Fibroblast of lung (primary cell): ENCODE measurements around the gene NHSL1. TPM values are rescaled to one million over a fixed set of nuclear protein-coding genes. Genes with fewer than 3 reads are reported as not detected.

Experiments
- DNase-seq, 2 donors: peaks; one replicate each; pipeline versions ENCODE4 v3.0.0 to v3.0.0-alpha.2; 2010; ENCODE audit warnings: low read depth in 2 of 2
- H2AFZ ChIP-seq: 2 replicates; pipeline ENCODE4 v1.5.1; 2012; ENCODE audit warnings: low read length, control low read depth, inconsistent platforms
- H3K27ac ChIP-seq: 2 replicates; pipeline ENCODE4 v1.5.1; 2011; ENCODE audit warnings: low read length, control low read depth; ENCODE audit not compliant: insufficient read depth
- H3K27me3 ChIP-seq: 2 replicates; pipeline ENCODE4 v1.5.1; 2011; ENCODE audit warnings: mild to moderate bottlenecking, low read length; ENCODE audit not compliant: control insufficient read depth, insufficient read depth
- H3K36me3 ChIP-seq: 2 replicates; pipeline ENCODE4 v1.5.1; 2011; ENCODE audit warnings: low read length; ENCODE audit not compliant: control insufficient read depth, insufficient read depth
- H3K4me1 ChIP-seq: 2 replicates; pipeline ENCODE4 v1.5.1; 2011; ENCODE audit warnings: low read length; ENCODE audit not compliant: control insufficient read depth, insufficient read depth; ENCODE audit errors: extremely low read depth
- H3K4me2 ChIP-seq: 2 replicates; pipeline ENCODE4 v1.5.1; 2011; ENCODE audit warnings: low read length, control low read depth; ENCODE audit not compliant: insufficient read depth; ENCODE audit errors: extremely low read depth
- H3K4me3 ChIP-seq, 4 experiments: fragments of 200-600 bp in 1 of 4; sonication (generic) in 1 of 4; replicated peaks in 1 of 4; 2 replicates each; pipeline ENCODE4 v1.5.1; 2011 to 2016; ENCODE audit warnings: low read length in 4 of 4, low read depth in 3 of 4, mild to moderate bottlenecking in 3 of 4, control low read depth in 2 of 4, inconsistent platforms in 1 of 4, mixed read lengths in 1 of 4; ENCODE audit not compliant: insufficient read depth in 1 of 4; ENCODE audit errors: control extremely low read depth in 1 of 4
- H3K79me2 ChIP-seq: 2 replicates; pipeline ENCODE4 v1.5.1; 2012; ENCODE audit warnings: mild to moderate bottlenecking, low read length, inconsistent platforms; ENCODE audit not compliant: control insufficient read depth, insufficient read depth
- H3K9ac ChIP-seq: 2 replicates; pipeline ENCODE4 v1.5.1; 2011; ENCODE audit warnings: mild to moderate bottlenecking, low read length, control low read depth; ENCODE audit not compliant: insufficient read depth
- H3K9me3 ChIP-seq: 2 replicates; pipeline ENCODE4 v1.5.1; 2012; ENCODE audit warnings: low read depth, low read length; ENCODE audit not compliant: control insufficient read depth, insufficient read depth
- H4K20me1 ChIP-seq: 2 replicates; pipeline ENCODE4 v1.5.1; 2011; ENCODE audit warnings: low read length; ENCODE audit not compliant: control insufficient read depth, insufficient read depth; ENCODE audit errors: extremely low read depth
- CTCF ChIP-seq, 2 donors: IDR thresholded peaks in 1 of 2; conservative IDR thresholded peaks in 1 of 2; 1 replicate in 1 of 2; 2 replicates in 1 of 2; pipeline ENCODE4 v1.5.1; 2011 to 2012; ENCODE audit warnings: low read length in 2 of 2, control low read depth in 1 of 2, inconsistent platforms in 1 of 2, low read depth in 1 of 2, mild to moderate bottlenecking in 1 of 2
- EZH2 ChIP-seq: IDR thresholded peaks from 2 replicates; pipeline ENCODE4 v1.5.1; 2012; ENCODE audit warnings: low read length, control low read depth, mild to moderate bottlenecking; ENCODE audit errors: missing control alignments
- polyA plus RNA-seq, 2 donors: library from polyadenylated mRNA; depleted of rRNA in 1 of 2; stranded (reverse) in 1 of 2; unstranded in 1 of 2; fragments of >200 nt; gene quantifications; 2 replicates each; pipeline ENCODE4 v1.2.1, GENCODE V29; 2011 to 2012; ENCODE audit warnings: missing spikeins in 1 of 2
- total RNA-seq: library from RNA; depleted of rRNA; stranded (reverse); fragments of >200 nt; gene quantifications from 2 replicates; pipeline ENCODE4 v1.2.1, GENCODE V29; 2014

The NHSL1 gene
- total and polyA plus RNA-seq, 2 donors (not counting 1 experiment from before 2014, with no cell fraction given): 9.5 to 10.6 TPM

- Histone ChIP-seq H3K9me3 (no peaks in the 10 kb centered on the region), H3K4me2 (no peak overlapping the region), H3K27ac (no peak overlapping the region), H3K79me2 (no peaks in the 10 kb centered on the region), H3K4me1 (no peaks in the 10 kb centered on the region), H2AFZ (no peak overlapping the region), H3K4me3 (no peak overlapping the region), H3K36me3 (no peaks in the 10 kb centered on the region), H4K20me1 (no peaks in the 10 kb centered on the region), H3K27me3 (no peaks in the 10 kb centered on the region), H3K9ac (no peak overlapping the region)
- TF ChIP-seq CTCF (conservative IDR thresholded peaks at IDR 0.05 in 1 of 2, IDR thresholded peaks at IDR 0.05 in 1 of 2; ENCODE audit: low read depth in 1 of 2, low read length in 2 of 2): no peak
- no peak for TF ChIP-seq EZH2
- DNase-seq: no peak
Observed at GRCh38 chr6:138492871-138493270, 6.4 kb downstream of the NHSL1 start.

GRCh38 chr6:138492113-138492512 is 7.2 kb downstream of the NHSL1 start:
- TF ChIP-seq EZH2 (no peak), CTCF (conservative IDR thresholded peaks at IDR 0.05 in 1 of 2, IDR thresholded peaks at IDR 0.05 in 1 of 2; ENCODE audit: low read depth in 1 of 2, low read length in 2 of 2) (no peak)
- H3K27me3 ChIP-seq: no peaks in the 10 kb centered on the region
- H2AFZ ChIP-seq: no peak overlapping the region
- no peaks in the 10 kb centered on the region for H3K9me3 ChIP-seq
- no peaks in the 10 kb centered on the region for H3K4me1 ChIP-seq
- no peak overlapping the region for H3K4me3 ChIP-seq
- no peak for DNase-seq
- no peaks in the 10 kb centered on the region for H3K36me3 ChIP-seq
- no peaks in the 10 kb centered on the region for H3K79me2 ChIP-seq
- H3K27ac ChIP-seq: no peak overlapping the region
- no peak overlapping the region for H3K4me2 ChIP-seq
- H4K20me1 ChIP-seq: no peaks in the 10 kb centered on the region
- no peak overlapping the region for H3K9ac ChIP-seq

- no peaks in the 10 kb centered on the region for H3K79me2 ChIP-seq
- H3K27ac ChIP-seq: no peak overlapping the region
Observed at GRCh38 chr6:138491017-138491416, 8.3 kb downstream of the NHSL1 start.

More at GRCh38 chr6:138491017-138491416, 8.3 kb downstream of the NHSL1 start:
- TF ChIP-seq CTCF (conservative IDR thresholded peaks at IDR 0.05 in 1 of 2, IDR thresholded peaks at IDR 0.05 in 1 of 2; ENCODE audit: low read depth in 1 of 2, low read length in 2 of 2) (no peak), EZH2 (no peak)
- Histone ChIP-seq H4K20me1 (no peaks in the 10 kb centered on the region), H3K9ac (no peak overlapping the region), H3K4me2 (no peak overlapping the region), H3K4me1 (no peaks in the 10 kb centered on the region), H3K9me3 (no peaks in the 10 kb centered on the region), H3K27me3 (no peaks in the 10 kb centered on the region), H3K4me3 (no peak overlapping the region), H2AFZ (no peak overlapping the region), H3K36me3 (no peaks in the 10 kb centered on the region)
- peak in 1 of 2 donors; percentile 25 for DNase-seq
